PFSK-1 (cell line): ENCODE results near the gene TNFRSF4.

Experiments used
- FOXP2 ChIP-seq: optimal IDR thresholded peaks from 2 replicates; pipeline ENCODE3; 2011; ENCODE audit warnings: borderline replicate concordance, control low read depth, inconsistent platforms; ENCODE audit not compliant: insufficient read depth; ENCODE audit errors: extremely low read length, extremely low read depth
- POLR2AphosphoS5 ChIP-seq: IDR thresholded peaks from 2 replicates; pipeline ENCODE4 v1.6.1; 2012; ENCODE audit warnings: low read depth, mild to moderate bottlenecking, control low read depth, low read length, moderate library complexity
- SIN3A ChIP-seq: IDR thresholded peaks from 2 replicates; pipeline ENCODE4 v1.6.1; 2012; ENCODE audit warnings: mild to moderate bottlenecking, low read length, moderate library complexity, borderline replicate concordance; ENCODE audit not compliant: insufficient read depth
- TAF1 ChIP-seq: IDR thresholded peaks from 2 replicates; pipeline ENCODE4 v1.6.1; 2012; ENCODE audit warnings: low read length, control low read depth, borderline replicate concordance; ENCODE audit not compliant: insufficient read depth
- TF ChIP-seq, protein P1 (sequence below), 2 experiments: IDR thresholded peaks; 2 replicates each; pipeline versions ENCODE4 v1.6.1 to v1.8.0; 2011 to 2012; ENCODE audit warnings: low read depth in 2 of 2, low read length in 2 of 2, control low read depth in 1 of 2, inconsistent platforms in 1 of 2, mild to moderate bottlenecking in 1 of 2, moderate library complexity in 1 of 2; ENCODE audit not compliant: insufficient read depth in 1 of 2

The TNFRSF4 gene

DNA sequence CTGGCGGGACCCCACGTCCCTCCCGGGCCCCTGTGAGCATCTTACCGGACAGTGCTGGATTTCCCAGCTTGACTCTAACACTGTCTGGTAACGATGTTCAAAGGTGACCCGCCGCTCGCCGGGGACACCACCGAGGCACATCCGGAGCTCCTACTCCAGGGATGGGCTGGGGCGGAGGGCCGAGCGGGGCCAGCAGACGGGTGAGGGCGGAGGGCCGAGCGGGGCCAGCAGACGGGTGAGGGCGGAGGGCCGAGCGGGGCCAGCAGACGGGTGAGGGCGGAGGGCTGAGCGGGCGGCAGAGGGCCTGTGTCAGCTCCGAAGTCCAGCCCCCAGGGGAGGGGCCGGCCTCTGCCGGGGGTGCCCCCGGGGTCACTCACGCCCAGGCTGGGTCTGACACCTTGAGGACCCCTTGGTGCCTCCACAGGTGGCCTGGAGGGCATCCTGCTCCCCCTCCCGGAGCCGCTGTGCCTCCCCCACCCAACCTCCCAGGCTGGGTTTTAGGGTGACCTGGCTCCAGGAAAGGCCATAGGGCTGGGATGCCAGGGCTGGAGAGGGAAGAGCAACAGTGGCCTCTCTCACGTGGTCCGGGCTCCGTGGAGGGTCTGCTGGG is 46.0 kb downstream of the TNFRSF4 start:
- TF ChIP-seq POLR2AphosphoS5: no peak
- TF ChIP-seq SIN3A: no peak
- no peak for TF ChIP-seq FOXP2
- TF ChIP-seq, protein P1, sequence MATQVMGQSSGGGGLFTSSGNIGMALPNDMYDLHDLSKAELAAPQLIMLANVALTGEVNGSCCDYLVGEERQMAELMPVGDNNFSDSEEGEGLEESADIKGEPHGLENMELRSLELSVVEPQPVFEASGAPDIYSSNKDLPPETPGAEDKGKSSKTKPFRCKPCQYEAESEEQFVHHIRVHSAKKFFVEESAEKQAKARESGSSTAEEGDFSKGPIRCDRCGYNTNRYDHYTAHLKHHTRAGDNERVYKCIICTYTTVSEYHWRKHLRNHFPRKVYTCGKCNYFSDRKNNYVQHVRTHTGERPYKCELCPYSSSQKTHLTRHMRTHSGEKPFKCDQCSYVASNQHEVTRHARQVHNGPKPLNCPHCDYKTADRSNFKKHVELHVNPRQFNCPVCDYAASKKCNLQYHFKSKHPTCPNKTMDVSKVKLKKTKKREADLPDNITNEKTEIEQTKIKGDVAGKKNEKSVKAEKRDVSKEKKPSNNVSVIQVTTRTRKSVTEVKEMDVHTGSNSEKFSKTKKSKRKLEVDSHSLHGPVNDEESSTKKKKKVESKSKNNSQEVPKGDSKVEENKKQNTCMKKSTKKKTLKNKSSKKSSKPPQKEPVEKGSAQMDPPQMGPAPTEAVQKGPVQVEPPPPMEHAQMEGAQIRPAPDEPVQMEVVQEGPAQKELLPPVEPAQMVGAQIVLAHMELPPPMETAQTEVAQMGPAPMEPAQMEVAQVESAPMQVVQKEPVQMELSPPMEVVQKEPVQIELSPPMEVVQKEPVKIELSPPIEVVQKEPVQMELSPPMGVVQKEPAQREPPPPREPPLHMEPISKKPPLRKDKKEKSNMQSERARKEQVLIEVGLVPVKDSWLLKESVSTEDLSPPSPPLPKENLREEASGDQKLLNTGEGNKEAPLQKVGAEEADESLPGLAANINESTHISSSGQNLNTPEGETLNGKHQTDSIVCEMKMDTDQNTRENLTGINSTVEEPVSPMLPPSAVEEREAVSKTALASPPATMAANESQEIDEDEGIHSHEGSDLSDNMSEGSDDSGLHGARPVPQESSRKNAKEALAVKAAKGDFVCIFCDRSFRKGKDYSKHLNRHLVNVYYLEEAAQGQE (IDR thresholded peaks at IDR 0.05; ENCODE audit: insufficient read depth in 1 of 2, low read depth in 2 of 2, low read length in 2 of 2): no peak
- no peak for TF ChIP-seq TAF1

DNA sequence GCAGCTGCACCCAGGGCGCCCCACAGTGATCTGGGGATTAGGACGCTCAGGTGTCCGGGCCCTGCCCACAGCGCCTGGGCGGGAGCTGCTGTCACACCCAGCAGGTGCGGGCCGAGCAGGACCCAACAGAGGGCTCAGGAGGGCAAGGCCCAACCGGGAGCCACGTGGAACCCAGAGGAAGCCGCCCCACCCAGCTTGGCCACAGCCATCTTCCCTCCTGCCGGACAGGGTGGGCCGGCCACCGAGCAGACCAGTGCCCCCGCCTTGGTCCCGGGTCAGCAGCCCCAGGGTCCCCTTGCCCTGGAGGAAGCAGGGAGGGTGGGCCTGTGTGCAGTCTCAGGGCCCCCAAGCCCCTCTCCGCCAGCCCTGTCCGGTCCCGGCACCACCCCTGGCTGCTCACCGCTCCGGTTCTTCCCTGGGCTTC is 46.5 kb downstream of the TNFRSF4 start:
- TF ChIP-seq, protein P1 (IDR thresholded peaks at IDR 0.05; ENCODE audit: insufficient read depth in 1 of 2, low read depth in 2 of 2, low read length in 2 of 2): no peak
- no peak for TF ChIP-seq SIN3A
- no peak for TF ChIP-seq POLR2AphosphoS5
- TF ChIP-seq TAF1: no peak
- TF ChIP-seq FOXP2: no peak

DNA sequence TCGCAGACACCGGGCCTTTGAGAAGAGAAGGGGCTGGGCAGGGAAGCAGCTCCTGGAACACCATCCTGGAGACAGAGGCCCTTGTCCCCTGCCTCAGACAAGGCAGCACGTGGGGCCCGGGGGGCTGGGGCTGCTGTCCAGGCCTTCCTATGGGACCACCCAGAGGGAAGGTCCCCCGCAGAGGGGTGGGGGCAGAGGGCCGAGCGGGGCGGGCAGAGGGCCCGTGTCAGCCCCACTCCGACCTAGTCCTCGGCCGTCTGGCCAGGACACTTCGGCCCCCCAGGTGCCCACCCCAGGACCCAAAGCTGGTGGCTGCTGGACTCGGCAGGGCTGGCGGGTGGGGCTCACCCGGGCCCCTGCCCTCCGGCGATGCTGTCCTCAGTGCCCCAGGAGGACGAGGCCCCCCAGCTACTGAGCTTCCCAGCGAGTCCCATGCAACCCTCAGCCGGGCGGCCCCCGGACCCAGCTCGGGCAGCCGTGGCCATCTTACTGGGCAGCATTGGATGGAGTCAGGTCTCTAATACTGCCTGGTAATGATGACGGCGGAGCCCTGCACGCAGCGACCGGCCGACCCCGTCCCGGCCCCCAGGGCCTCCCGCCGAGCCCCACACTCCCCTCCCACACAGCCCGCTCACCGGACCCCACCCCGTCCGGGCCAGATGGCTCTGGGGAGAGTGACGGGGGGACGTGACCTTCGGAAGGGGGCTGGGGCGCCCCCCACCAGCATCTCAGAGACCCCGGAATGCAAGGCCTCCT is 47.1 kb downstream of the TNFRSF4 start:
- no peak for TF ChIP-seq FOXP2
- no peak for TF ChIP-seq TAF1
- no peak for TF ChIP-seq SIN3A
- TF ChIP-seq, protein P1 (IDR thresholded peaks at IDR 0.05; ENCODE audit: insufficient read depth in 1 of 2, low read depth in 2 of 2, low read length in 2 of 2): no peak
- TF ChIP-seq POLR2AphosphoS5: no peak

DNA sequence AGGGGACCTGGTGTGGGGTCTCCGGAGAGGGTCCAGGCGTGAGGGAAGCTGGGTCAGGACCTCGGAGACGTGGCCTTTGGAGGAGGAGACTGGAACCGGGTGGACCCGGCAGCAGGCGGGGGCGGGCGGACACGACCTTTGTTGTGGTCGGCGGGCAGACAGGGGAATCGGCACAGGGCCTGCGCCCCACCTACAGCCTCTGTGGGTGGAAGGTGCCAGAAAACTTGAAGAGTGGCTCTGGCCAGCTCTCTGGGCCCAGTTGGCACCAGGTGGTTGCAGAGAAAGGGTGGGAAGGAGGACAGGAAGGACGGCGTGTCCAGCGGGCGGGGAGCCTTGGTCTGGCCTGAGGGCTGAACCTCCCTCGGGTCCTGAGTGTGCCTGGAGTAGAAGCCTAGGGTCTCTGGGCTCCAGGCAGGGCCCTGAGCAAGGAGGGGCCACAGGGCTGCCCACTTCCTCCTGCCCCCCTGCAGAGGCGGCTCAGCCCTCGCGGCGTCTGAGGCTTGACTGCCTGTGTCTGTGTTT is 48.0 kb downstream of the TNFRSF4 start:
- TF ChIP-seq TAF1 (no peak), POLR2AphosphoS5 (no peak), FOXP2 (no peak), SIN3A (no peak)
- TF ChIP-seq, protein P1 (IDR thresholded peaks at IDR 0.05; ENCODE audit: insufficient read depth in 1 of 2, low read depth in 2 of 2, low read length in 2 of 2): no peak
